HCT116 (cell line): ENCODE data around the gene COL7A1.

ENCODE experiments used
- POLR2A ChIP-seq: IDR thresholded peaks from 2 replicates; pipeline ENCODE4 v1.7.0; 2011; ENCODE audit warnings: borderline replicate concordance; ENCODE audit not compliant: insufficient read depth, insufficient read length; ENCODE audit errors: extremely low read depth
- TF ChIP-seq, protein P1 (sequence below), 3 experiments: fragments of 200-600 bp in 1 of 3; sonication (generic) in 1 of 3; IDR thresholded peaks in 2 of 3; conservative IDR thresholded peaks in 1 of 3; 2 replicates each; pipeline ENCODE4 v1.5.1; 2012 to 2017; ENCODE audit warnings: low read depth in 2 of 3, low read length in 2 of 3, antibody characterized with exemption in 1 of 3, borderline replicate concordance in 1 of 3, control low read depth in 1 of 3, mild to moderate bottlenecking in 1 of 3, mixed read lengths in 1 of 3, mixed run types in 1 of 3, moderate library complexity in 1 of 3; ENCODE audit not compliant: insufficient read depth in 1 of 3

DNA sequence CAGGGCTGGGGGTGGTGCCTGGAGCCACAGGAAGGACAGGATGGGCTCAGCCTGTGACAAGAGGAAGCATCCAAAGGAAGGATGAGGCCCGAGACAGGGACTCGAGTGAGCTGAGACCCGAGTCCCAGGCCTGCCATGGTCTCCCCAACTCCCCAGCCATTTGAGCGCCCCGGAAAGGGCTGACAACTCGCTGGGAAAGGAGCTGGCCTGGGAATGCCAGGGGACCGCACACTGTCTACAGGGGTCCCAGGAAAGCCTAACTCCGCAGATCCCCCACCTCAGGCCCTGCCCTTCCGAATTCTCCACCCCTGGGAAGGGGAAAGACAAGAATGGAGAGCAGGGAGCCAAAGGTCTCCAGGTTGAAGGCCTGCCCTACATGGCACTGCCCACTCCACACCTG, 70.2 kb downstream of the COL7A1 start:
- TF ChIP-seq, protein P1, sequence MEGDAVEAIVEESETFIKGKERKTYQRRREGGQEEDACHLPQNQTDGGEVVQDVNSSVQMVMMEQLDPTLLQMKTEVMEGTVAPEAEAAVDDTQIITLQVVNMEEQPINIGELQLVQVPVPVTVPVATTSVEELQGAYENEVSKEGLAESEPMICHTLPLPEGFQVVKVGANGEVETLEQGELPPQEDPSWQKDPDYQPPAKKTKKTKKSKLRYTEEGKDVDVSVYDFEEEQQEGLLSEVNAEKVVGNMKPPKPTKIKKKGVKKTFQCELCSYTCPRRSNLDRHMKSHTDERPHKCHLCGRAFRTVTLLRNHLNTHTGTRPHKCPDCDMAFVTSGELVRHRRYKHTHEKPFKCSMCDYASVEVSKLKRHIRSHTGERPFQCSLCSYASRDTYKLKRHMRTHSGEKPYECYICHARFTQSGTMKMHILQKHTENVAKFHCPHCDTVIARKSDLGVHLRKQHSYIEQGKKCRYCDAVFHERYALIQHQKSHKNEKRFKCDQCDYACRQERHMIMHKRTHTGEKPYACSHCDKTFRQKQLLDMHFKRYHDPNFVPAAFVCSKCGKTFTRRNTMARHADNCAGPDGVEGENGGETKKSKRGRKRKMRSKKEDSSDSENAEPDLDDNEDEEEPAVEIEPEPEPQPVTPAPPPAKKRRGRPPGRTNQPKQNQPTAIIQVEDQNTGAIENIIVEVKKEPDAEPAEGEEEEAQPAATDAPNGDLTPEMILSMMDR (IDR thresholded peaks at IDR 0.05 in 2 of 3, conservative IDR thresholded peaks at IDR 0.05 in 1 of 3; ENCODE audit: borderline replicate concordance in 1 of 3, insufficient read depth in 1 of 3, low read depth in 2 of 3, low read length in 2 of 3), result no peak
- no peak for TF ChIP-seq POLR2A
